COR-L47 (cell line): Measurements from ENCODE around the gene TNNT2.

Source experiments
- DNase-seq: peaks from one replicate; lab custom pipeline; 2025; lab: John Stamatoyannopoulos, UW

Gene TNNT2

GRCh38 chr1:201334325-201335173 is 42.9 kb downstream of the TNNT2 start:
- DNase-seq = no peak

GRCh38 chr1:201332616-201333335 is 44.7 kb downstream of the TNNT2 start:
- no peak for DNase-seq

- DNase-seq = no peak
Observed at GRCh38 chr1:201332021-201332420, 45.5 kb downstream of the TNNT2 start.

- no peak for DNase-seq
Observed at GRCh38 chr1:201331166-201331565, 46.3 kb downstream of the TNNT2 start.

GRCh38 chr1:201330541-201330940 is 46.9 kb downstream of the TNNT2 start:
- no peak for DNase-seq

- no peak for DNase-seq
Observed at GRCh38 chr1:201329801-201330200, 47.7 kb downstream of the TNNT2 start.

GRCh38 chr1:201329286-201329685 is 48.2 kb downstream of the TNNT2 start:
- DNase-seq = no peak

- DNase-seq = no peak
Observed at GRCh38 chr1:201328576-201328975, 48.9 kb downstream of the TNNT2 start.

- DNase-seq = no peak
Observed at GRCh38 chr1:201327687-201328240, 49.7 kb downstream of the TNNT2 start.

GRCh38 chr1:201326710-201327109 is 50.8 kb downstream of the TNNT2 start:
- no peak for DNase-seq

GRCh38 chr1:201325678-201326060 is 51.8 kb downstream of the TNNT2 start:
- DNase-seq = no peak

- no peak for DNase-seq
Observed at GRCh38 chr1:201324821-201325677, 52.4 kb downstream of the TNNT2 start.

GRCh38 chr1:201324306-201324705 is 53.2 kb downstream of the TNNT2 start:
- no peak for DNase-seq

- no peak for DNase-seq
Observed at GRCh38 chr1:201322653-201323510, 54.6 kb downstream of the TNNT2 start.

GRCh38 chr1:201321826-201322390 is 55.6 kb downstream of the TNNT2 start:
- no peak for DNase-seq

- no peak for DNase-seq
Observed at GRCh38 chr1:201320168-201320788, 57.2 kb downstream of the TNNT2 start.

GRCh38 chr1:201319631-201320030 is 57.8 kb downstream of the TNNT2 start:
- DNase-seq = no peak

GRCh38 chr1:201318504-201319340 is 58.8 kb downstream of the TNNT2 start:
- DNase-seq = no peak

GRCh38 chr1:201317551-201317950 is 59.9 kb downstream of the TNNT2 start:
- no peak for DNase-seq
